ENCODE measurements around the gene BLMH. TPM values are rescaled to one million over a fixed set of nuclear protein-coding genes. Genes with fewer than 3 reads are reported as not detected.

BLMH gene
- total RNA-seq, 1 donor = 39.8 TPM

DNA sequence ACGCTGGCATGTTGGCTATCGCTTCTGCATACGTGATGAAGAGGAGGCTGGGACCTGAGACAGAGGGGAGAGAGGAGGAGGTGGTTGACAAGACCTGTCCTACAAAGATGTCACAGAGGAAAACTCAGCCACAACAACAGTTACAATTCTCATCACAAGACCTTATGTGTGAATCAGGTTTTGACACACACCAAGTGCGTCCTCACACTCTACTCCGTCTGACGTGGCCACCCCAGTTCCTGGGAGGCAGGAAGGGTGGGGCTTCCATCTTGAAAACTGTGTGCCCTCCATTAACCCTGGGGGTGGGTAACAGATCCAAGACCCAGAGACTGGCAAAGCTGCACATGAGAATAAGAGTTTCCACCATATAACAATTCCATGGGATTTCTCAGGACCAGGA lies 80.4 kb downstream of the BLMH start:
- H3K79me2 ChIP-seq (ENCODE audit: insufficient read depth, low read length) = no peaks in the 10 kb centered on the region
- TF ChIP-seq, protein P1, sequence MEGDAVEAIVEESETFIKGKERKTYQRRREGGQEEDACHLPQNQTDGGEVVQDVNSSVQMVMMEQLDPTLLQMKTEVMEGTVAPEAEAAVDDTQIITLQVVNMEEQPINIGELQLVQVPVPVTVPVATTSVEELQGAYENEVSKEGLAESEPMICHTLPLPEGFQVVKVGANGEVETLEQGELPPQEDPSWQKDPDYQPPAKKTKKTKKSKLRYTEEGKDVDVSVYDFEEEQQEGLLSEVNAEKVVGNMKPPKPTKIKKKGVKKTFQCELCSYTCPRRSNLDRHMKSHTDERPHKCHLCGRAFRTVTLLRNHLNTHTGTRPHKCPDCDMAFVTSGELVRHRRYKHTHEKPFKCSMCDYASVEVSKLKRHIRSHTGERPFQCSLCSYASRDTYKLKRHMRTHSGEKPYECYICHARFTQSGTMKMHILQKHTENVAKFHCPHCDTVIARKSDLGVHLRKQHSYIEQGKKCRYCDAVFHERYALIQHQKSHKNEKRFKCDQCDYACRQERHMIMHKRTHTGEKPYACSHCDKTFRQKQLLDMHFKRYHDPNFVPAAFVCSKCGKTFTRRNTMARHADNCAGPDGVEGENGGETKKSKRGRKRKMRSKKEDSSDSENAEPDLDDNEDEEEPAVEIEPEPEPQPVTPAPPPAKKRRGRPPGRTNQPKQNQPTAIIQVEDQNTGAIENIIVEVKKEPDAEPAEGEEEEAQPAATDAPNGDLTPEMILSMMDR (IDR thresholded peaks at IDR 0.05; ENCODE audit: extremely low read depth, low read depth, low read length) = no peak
- H3K4me3 ChIP-seq (ENCODE audit: insufficient read depth, low read length) = no peak overlapping the region
- H3K27ac ChIP-seq (ENCODE audit: low read depth, low read length) = no peak overlapping the region
- H3K4me1 ChIP-seq (ENCODE audit: insufficient read depth, low read length) = no peaks in the 10 kb centered on the region
- H3K4me2 ChIP-seq (ENCODE audit: insufficient read depth, low read length) = no peak overlapping the region
- H3K27me3 ChIP-seq (ENCODE audit: insufficient read depth, low read length) = peaks cover 2% of the 10 kb centered on the region
- no peak overlapping the region for H2AFZ ChIP-seq (ENCODE audit: low read length)
- H3K9me3 ChIP-seq (ENCODE audit: low read depth, low read length) = no peaks in the 10 kb centered on the region
- H3K36me3 ChIP-seq (ENCODE audit: insufficient read depth, low read length) = no peaks in the 10 kb centered on the region
- no peaks in the 10 kb centered on the region for H4K20me1 ChIP-seq (ENCODE audit: insufficient read depth, low read length)
- DNase-seq (ENCODE audit: insufficient read length, low spot score, missing footprints) = no peak

DNA sequence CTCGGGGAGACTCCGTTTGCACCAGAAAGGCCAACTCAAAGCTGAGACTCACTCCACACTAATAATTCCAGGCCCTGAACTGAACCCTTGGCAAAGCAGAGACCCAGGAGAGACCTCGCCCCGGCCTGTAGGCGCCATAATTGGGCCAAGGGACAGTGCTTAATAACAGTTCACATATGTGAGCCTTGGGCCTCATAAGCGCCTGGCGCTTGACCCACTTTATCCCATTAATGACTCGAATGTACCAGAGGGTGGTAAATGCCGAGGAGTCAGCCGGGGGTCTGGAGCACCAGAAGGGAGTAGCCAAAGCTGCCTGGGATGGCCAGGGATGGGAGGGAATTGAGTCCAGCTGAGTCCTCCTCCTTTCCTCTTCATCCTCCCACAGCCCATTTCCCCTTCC lies 80.8 kb downstream of the BLMH start:
- Histone ChIP-seq H3K4me1 (ENCODE audit: insufficient read depth, low read length) (no peaks in the 10 kb centered on the region), H3K9me3 (ENCODE audit: low read depth, low read length) (no peaks in the 10 kb centered on the region), H3K4me2 (ENCODE audit: insufficient read depth, low read length) (no peak overlapping the region), H3K4me3 (ENCODE audit: insufficient read depth, low read length) (no peak overlapping the region), H3K79me2 (ENCODE audit: insufficient read depth, low read length) (no peaks in the 10 kb centered on the region), H2AFZ (ENCODE audit: low read length) (no peak overlapping the region), H4K20me1 (ENCODE audit: insufficient read depth, low read length) (no peaks in the 10 kb centered on the region), H3K36me3 (ENCODE audit: insufficient read depth, low read length) (no peaks in the 10 kb centered on the region), H3K27me3 (ENCODE audit: insufficient read depth, low read length) (peaks cover 2% of the 10 kb centered on the region), H3K27ac (ENCODE audit: low read depth, low read length) (no peak overlapping the region)
- TF ChIP-seq, protein P1 (IDR thresholded peaks at IDR 0.05; ENCODE audit: extremely low read depth, low read depth, low read length) = no peak
- no peak for DNase-seq (ENCODE audit: insufficient read length, low spot score, missing footprints)

DNA sequence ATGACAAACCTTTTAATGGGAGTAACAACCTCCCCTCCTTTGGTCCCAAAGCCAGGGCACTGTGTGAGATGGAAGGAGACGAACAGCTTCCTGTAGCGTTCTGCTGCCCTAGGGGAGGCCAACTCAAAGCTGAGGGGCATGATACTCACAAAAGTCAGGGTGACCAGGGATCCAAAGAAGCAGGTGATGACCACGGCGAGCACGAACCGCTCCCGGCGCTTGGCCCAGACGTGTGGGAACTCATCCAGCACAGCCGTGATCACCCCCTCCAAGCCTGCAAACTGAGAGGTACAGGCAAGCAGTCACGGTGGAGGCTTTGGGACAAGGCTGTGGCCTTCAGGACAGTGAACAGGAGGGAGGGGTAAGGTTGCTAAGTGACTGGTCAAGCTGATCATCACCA lies 81.4 kb downstream of the BLMH start:
- DNase-seq (ENCODE audit: insufficient read length, low spot score, missing footprints) = no peak
- peaks cover 2% of the 10 kb centered on the region for H3K27me3 ChIP-seq (ENCODE audit: insufficient read depth, low read length)
- no peak overlapping the region for H3K27ac ChIP-seq (ENCODE audit: low read depth, low read length)
- no peaks in the 10 kb centered on the region for H3K36me3 ChIP-seq (ENCODE audit: insufficient read depth, low read length)
- no peaks in the 10 kb centered on the region for H3K9me3 ChIP-seq (ENCODE audit: low read depth, low read length)
- no peak overlapping the region for H2AFZ ChIP-seq (ENCODE audit: low read length)
- H4K20me1 ChIP-seq (ENCODE audit: insufficient read depth, low read length) = no peaks in the 10 kb centered on the region
- H3K4me3 ChIP-seq (ENCODE audit: insufficient read depth, low read length) = no peak overlapping the region
- H3K4me1 ChIP-seq (ENCODE audit: insufficient read depth, low read length) = no peaks in the 10 kb centered on the region
- H3K4me2 ChIP-seq (ENCODE audit: insufficient read depth, low read length) = no peak overlapping the region
- TF ChIP-seq, protein P1 (IDR thresholded peaks at IDR 0.05; ENCODE audit: extremely low read depth, low read depth, low read length) = no peak
- H3K79me2 ChIP-seq (ENCODE audit: insufficient read depth, low read length) = no peaks in the 10 kb centered on the region

DNA sequence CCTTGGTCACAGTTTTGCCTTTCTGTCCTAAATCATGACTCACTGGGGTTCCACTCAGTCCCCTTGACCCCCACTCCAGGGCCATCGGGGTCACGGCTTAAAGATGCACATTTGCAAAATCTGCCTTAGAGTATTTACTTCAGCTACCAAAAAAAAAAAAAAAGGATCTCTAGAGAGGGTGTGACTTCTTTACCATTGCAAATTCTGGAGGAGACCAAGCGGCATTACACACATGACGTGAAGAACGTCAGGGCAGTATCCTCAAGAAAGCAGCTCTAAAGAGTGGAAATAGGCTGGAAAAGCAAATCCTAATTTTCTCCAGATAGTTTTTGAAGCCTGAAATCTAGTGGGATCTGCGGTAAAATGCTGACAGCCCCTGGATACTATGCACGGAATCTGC lies 81.8 kb downstream of the BLMH start:
- Histone ChIP-seq H4K20me1 (ENCODE audit: insufficient read depth, low read length) (no peaks in the 10 kb centered on the region), H2AFZ (ENCODE audit: low read length) (no peak overlapping the region), H3K4me3 (ENCODE audit: insufficient read depth, low read length) (no peak overlapping the region), H3K27ac (ENCODE audit: low read depth, low read length) (no peak overlapping the region), H3K9me3 (ENCODE audit: low read depth, low read length) (no peaks in the 10 kb centered on the region), H3K4me2 (ENCODE audit: insufficient read depth, low read length) (no peak overlapping the region), H3K79me2 (ENCODE audit: insufficient read depth, low read length) (no peaks in the 10 kb centered on the region), H3K4me1 (ENCODE audit: insufficient read depth, low read length) (no peaks in the 10 kb centered on the region), H3K36me3 (ENCODE audit: insufficient read depth, low read length) (no peaks in the 10 kb centered on the region), H3K27me3 (ENCODE audit: insufficient read depth, low read length) (peaks cover 2% of the 10 kb centered on the region)
- TF ChIP-seq, protein P1 (IDR thresholded peaks at IDR 0.05; ENCODE audit: extremely low read depth, low read depth, low read length) = no peak
- DNase-seq (ENCODE audit: insufficient read length, low spot score, missing footprints) = no peak

Measured in osteoblast (primary cell).